Measurements from ENCODE around the gene NCS1.

The NCS1 gene

DNA sequence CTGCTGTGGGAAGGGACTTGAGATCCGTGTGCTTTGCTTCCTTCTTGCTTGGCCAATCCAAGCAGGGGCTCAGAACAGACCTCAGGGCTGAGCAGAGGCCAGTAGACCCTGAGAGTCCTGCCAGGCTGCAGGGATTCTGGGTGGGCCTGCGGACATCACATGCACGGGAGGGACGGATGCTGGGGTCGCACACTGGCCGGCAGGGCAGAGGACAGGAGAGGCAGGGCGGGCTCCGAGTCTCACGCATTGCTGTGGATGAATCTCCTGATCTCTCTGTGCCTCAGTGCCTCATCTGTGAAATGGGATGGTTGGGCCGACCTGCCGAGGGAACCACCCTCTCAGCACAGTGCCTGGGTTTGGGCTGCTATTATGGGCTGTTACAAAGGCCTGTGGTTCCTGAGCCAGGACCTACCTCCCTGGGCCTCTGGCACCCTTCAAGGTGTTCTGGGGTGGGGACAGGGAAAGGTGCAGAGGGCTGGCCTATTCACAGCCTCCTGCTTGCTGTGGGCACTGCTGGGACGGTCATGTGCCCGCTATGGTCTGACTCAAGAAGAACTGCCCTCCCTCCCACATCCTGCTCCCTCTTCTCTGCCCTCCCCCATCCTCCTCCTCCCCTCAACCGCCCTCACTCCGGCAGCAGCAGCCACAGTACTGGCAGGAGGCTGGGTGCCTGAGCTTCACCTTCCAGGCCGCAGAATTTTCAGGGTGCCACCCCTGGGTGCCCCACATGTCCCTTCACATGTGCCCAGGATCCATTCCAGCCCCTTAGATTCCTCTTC is 43.3 kb downstream of the NCS1 start:
- no peak for DNase-seq

DNA sequence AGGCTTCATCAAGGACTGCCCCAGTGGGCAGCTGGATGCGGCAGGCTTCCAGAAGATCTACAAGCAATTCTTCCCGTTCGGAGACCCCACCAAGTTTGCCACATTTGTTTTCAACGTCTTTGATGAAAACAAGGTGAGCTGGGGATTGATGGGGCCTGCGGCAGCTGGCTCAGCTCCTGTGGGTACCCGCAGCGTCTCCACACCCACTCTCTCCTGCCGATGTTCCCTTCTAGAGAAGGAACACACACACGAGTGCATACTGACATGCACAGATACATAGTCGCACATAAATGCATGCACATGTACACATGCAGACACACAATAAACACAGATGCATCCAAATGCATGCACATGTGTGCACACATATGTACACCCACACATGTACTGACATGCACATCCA is 45.6 kb downstream of the NCS1 start:
- DNase-seq, result no peak

GRCh38 chr9:130219661-130220096 is 47.5 kb downstream of the NCS1 start:
- DNase-seq, result no peak

GRCh38 chr9:130220352-130220751 is 48.1 kb downstream of the NCS1 start:
- DNase-seq, result no peak

GRCh38 chr9:130222833-130223232 is 50.6 kb downstream of the NCS1 start:
- DNase-seq, result no peak

DNA sequence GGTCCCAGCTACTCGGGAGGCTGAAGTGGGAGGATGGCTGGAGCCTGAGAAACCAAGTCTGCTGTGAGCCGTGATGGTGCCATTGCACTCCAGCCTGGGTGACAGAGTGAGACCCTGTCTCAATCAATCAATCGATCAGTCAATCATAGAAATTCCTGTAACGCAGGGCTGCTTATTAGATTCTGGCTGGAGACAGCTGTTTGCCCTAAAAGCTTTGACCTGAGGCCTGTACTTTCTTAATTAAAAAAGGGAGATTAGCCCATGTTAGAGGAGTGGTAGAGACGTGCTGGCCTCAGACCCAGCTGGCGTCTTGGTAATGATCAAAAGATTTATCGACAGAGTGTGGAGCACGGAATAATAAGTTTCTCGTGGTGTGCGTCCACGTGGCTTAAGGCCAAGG is 52.9 kb downstream of the NCS1 start:
- no peak for DNase-seq

GRCh38 chr9:130225586-130225985 is 53.4 kb downstream of the NCS1 start:
- no peak for DNase-seq

DNA sequence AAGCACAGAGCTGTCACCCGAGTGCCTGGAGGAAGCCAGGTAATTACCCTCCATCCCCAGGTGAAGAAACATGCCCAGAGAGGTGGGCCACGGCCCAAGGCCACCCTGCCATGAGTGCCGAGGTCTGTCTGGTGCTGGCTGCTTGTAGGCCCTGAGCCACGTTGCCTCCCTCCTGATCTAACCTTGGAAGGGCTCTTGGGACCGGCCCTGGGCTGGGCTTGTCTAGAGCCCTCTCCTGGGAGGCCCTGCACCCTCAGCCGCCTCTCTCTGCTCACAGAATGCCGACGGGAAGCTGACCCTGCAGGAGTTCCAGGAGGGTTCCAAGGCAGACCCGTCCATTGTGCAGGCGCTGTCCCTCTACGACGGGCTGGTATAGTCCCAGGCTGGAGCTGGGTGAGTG is 53.9 kb downstream of the NCS1 start:
- no peak for DNase-seq

- DNase-seq, result no peak
These were observed 55.6 kb downstream of the NCS1 start for GRCh38 chr9:130227833-130228232.

GRCh38 chr9:130229759-130230158 is 57.6 kb downstream of the NCS1 start:
- DNase-seq, result no peak

- DNase-seq, result no peak
These were observed 58.4 kb downstream of the NCS1 start for GRCh38 chr9:130230631-130231030.

DNA sequence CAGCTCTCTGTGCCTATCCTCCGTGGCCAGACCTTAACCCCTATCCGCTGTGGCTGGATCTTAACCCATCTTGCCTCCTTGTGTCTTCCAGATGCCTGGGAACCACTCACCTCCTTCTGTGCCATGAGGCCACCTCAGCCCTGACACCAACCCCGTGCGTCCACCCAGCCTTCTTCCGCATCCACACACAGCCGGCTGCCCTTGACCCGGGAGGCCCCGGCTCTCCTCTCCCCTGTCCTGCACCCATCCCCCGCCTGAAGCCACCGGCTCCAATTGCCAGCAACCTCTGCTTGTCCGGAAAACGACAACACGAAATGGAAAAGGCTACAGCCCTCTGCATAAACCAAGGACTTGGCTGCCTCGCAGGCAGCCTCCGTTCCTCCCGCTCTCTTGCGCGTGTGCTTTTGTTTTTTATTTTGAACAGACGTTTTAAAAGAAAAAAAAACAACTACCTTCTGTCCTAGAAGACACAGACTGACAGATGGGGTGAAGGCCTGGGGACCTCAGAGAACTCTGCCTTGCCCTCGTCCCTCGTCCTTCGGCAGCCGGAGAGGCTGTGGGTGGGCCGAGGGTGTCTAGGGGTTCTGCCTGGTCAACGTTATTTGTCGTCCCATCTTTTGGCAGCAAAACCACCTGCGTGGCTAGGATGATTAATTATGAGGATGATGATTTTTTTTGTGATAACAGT is 60.8 kb downstream of the NCS1 start:
- DNase-seq, result no peak

DNA sequence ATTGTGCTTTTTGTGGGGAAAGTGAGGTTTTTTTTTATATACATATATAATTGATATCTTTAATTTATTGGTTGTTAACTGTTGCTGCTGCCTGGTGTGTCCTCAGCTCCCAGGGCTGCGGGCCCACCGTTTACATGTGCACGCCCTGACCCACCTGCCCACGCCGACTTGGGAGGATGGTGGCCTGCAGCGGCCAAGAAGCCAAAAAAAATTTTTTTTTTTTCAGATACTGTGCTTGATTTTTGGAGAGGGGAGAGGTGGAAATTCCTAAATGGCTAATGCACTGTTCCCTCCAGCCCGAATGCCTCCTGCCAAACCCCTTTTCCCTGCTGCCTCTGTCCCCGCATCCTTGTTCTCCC is 61.4 kb downstream of the NCS1 start:
- no peak for DNase-seq

DNA sequence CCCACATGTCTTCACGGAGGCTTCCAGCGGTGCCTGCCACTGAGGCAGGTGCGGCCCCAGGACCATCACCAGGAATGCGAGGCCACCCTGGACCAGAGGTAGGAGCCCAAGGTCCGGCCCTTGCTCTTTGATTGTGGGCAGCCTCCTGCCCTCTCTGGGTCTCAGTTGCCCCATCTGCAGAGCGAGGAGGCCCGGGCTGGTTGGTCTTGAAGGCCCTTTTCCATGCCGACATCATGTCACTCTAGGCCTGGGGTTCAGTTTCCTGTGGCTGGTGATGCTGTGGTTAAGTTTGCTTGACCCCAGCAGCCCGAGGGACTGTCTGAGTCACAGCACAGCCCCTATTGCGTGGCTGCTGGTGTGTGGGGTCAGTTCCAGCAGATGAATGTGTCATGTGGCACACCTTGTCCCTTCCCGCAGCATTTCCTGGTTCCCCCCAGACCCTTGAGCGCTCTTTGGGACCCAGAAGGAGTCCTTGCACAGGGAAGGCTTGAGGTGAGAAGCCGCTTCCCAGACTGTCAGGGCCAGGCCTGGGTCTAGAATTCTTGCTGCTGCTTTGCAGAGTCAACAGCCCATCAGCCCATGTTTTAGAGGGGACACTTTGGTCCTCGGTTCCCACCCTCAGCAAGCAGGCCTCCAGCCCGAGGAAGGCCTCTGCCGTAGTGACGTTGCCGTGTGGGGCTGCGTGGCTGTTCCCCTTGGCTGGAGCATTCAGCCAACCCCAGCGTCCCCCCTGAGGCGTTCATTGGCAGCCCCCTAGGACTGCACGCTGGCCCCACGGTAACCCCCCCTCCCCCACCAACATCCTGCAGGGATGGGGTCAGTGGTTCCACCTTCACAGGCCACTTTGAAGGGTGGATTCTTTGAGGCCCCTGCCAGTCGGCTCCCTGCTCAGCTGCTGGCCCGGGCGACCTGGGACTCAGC is 62.4 kb downstream of the NCS1 start:
- DNase-seq, result no peak

- DNase-seq, result peak; percentile 65
These were observed 63.6 kb downstream of the NCS1 start for GRCh38 chr9:130235558-130236435.

- DNase-seq, result no peak
These were observed 64.3 kb downstream of the NCS1 start for GRCh38 chr9:130236436-130236985.

GRCh38 chr9:130237076-130237475 is 64.9 kb downstream of the NCS1 start:
- DNase-seq, result no peak

DNA sequence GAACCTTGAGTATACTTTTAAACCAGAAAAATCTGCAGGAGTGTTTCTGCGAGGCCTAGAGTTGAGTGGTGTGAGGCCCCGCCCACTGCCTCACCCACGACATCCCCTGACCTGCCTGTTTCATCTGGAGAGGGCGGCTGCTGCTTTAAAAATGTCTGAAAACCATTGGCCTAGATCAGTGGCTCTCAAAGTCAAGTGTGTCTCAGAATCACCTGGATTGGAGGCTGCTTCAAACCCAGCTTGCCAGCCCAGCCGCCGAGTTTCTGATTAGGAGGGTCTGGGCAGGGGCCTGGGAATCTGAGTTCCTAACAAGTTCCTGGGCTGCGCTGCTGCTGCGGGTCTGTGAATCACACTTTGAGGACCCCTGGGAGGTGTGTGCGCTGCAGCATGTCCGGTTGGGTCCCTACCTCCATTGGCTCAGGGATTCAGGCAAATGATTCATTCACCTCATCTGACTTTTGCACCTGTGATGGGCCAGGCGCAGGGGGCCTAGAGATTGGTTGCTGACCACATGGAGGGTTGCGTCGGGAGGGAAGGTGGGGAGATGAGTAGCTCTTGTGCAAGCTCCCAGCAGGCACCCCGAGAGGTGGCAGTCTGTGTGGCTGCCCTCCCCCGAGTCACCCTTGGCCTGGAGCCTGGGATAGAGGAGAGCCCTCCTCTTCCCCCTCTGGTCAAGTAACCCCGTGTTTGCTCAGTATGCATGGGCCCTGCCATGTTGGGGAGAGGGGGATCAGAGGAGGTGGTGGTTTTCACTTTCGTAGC is 65.7 kb downstream of the NCS1 start:
- peak; percentile 60 for DNase-seq

DNA sequence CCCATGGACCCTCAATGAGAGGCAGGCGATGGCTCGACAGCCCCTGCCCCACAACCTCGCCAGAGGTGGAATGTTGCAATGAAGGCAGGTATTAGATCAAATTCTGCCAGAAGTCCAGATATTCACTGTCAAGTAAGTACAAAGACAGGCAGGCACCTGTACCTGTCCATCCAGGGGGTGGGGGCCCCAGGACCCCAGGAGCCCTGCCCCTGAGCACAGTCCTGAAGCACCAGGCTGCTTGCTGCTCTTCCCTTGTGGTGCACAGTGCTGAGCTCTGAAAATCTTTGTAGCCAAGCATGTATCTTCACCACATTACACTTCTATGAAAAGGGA is 67.1 kb downstream of the NCS1 start:
- no peak for DNase-seq

GRCh38 chr9:130239741-130240241 is 67.6 kb downstream of the NCS1 start:
- no peak for DNase-seq
